Measurements from ENCODE around the gene SPATA32. TPM values are rescaled to one million over a fixed set of nuclear protein-coding genes. Genes with fewer than 3 reads are reported as not detected.

Gene SPATA32
- total RNA-seq, 1 donor from 2014 or later: not detected

DNA sequence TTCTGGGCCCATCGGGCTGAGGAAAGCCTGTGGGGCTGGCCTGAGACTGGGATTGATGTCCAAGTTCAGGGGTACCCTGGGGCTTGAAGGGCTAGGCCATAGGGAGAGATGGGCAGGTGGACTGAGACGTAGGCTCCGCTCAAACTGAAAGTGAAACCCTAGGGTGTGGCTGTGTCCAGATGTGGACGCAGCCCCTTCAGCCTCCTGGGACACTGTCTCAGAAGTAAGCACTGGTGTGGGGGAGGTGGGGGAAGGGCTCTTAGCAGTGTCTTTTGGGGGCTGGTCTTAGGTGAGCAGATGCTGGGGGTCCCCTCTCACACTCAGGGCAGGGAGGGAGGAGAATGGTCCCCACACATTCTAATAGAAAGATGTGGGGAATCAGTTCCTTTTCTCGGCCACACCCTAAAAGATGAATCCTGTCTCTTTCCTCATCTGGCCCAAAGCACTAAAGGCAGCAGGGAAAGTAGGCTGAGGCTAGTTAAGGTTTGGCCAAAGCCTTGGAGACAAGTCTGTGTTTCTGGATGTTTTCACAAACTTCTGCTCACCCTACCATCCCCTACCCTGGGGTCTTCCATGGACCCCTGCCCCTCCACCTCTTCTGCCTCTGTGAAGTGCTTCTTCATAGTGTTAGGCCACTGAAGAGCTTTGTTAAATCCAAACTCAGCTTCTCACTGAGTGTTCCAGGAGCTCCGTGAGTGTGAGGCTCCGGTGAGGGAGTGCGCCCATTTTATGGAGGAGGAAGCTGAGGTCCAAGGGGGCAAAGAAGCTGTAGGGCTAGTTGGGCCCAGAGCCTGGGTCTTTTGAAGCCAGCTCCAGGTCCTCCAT is 34.6 kb downstream of the SPATA32 start:
- no peak overlapping the region for H3K4me3 ChIP-seq (ENCODE audit: low read depth, low read length)
- DNase-seq (ENCODE audit: low read depth): no peak

DNA sequence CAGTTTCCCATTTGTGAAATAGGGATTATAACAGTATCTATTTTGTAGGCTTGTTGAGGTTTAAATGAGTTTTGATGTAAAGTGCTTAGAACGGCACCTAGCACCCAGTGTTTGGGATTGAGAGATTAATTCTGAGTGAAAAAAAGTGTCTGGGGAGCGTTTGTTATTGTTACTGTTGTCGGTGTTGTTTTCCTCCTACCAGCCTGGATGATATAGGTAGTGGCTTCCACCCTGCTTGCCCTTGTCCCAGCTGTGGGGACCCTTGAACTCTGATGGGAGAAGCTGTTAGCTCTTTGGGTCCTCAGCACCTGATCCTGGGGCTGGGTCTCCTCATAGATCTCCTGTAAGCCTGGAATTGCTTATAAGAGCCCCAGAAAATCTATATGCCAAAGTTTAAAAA is 35.3 kb downstream of the SPATA32 start:
- TF ChIP-seq, protein P1, sequence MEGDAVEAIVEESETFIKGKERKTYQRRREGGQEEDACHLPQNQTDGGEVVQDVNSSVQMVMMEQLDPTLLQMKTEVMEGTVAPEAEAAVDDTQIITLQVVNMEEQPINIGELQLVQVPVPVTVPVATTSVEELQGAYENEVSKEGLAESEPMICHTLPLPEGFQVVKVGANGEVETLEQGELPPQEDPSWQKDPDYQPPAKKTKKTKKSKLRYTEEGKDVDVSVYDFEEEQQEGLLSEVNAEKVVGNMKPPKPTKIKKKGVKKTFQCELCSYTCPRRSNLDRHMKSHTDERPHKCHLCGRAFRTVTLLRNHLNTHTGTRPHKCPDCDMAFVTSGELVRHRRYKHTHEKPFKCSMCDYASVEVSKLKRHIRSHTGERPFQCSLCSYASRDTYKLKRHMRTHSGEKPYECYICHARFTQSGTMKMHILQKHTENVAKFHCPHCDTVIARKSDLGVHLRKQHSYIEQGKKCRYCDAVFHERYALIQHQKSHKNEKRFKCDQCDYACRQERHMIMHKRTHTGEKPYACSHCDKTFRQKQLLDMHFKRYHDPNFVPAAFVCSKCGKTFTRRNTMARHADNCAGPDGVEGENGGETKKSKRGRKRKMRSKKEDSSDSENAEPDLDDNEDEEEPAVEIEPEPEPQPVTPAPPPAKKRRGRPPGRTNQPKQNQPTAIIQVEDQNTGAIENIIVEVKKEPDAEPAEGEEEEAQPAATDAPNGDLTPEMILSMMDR (conservative IDR thresholded peaks at IDR 0.05; ENCODE audit: low read depth, low read length): no peak
- no peak for DNase-seq (ENCODE audit: low read depth)
- no peak overlapping the region for H3K4me3 ChIP-seq (ENCODE audit: low read depth, low read length)

More for the DNA sequence above, 34.6 kb downstream of the SPATA32 start:
- TF ChIP-seq, protein P1 (conservative IDR thresholded peaks at IDR 0.05; ENCODE audit: low read depth, low read length): no peak

DNA sequence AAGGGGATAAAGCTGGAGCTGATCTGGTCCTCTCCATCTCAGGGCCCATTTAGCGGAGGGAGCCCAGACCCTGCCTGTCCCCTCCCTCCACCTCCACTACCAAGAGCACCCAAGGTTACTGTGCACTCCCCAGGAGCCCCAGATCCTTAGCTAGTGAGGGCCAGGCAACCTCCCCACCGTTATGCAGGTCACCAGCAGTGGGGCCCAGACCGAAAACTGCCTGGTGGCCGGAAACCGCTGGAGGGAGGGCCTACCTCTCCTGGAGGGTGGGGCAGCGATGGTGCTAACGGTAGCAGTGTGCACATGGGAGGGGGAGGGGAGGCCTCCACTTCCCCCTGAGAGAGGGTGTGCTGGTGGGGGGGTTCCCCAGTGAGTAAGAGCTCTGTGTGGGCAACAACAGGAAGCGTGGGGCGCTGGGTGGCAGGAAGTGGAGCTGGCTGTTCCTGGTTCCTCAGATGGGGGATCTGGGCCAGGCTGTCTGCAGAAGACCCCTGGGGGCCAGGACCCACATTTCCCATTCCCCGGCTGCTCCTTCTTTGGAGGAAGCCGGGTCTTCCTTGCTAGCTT is 35.8 kb downstream of the SPATA32 start:
- TF ChIP-seq, protein P1 (conservative IDR thresholded peaks at IDR 0.05; ENCODE audit: low read depth, low read length): no peak
- H3K4me3 ChIP-seq (ENCODE audit: low read depth, low read length): no peak overlapping the region
- no peak for DNase-seq (ENCODE audit: low read depth)

DNA sequence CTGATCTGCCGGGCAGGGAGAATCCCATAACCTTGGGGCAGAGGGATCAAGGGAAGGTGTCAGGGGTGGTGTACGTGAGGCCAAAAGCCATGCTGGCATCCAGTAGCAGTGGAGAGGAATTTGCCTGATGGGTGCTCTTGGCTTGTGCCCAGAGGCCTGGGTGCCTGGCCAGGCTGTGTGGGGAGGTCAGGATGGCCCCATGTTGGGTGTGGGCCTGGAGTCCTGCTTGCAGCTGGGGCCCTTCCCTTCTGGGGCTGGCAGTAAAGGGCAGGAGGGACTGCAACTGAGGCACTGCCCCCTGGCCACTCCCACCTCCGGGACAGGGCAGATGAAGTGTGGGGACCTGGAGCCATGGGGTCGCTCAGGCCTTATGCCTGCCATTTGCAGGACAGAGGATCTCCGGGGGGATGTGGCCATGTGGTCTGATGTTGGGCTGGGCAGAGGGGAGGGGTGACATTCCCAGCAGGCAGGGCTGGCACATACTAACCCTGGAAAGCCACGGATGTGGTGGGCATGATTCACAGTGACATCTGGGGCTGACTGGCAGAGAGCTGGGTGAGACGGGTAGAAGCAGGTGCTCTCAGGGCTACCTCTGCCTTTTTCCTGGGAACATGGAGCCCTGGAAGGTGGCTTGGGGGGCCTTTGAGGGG is 36.7 kb downstream of the SPATA32 start:
- no peak for DNase-seq (ENCODE audit: low read depth)
- TF ChIP-seq, protein P1 (conservative IDR thresholded peaks at IDR 0.05; ENCODE audit: low read depth, low read length): no peak
- no peak overlapping the region for H3K4me3 ChIP-seq (ENCODE audit: low read depth, low read length)

DNA sequence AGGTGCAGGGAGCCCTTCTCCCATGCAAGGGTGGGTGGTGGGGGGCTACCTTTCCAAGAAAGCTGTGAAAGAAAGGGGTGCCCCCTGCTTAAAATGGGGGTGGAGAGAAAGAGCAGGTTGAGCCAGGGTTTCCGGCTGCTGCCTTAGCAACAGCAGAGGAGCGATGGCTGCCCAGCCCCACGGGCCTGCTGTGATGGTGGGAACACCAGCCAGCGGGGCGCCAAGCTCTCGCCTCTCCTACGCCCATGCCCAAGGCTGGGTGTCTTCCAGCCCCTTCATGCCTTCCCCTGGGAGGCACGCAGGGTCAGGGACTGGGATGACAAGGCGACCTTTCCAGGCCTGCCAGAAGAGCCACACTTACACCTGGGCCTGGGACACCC is 37.2 kb downstream of the SPATA32 start:
- no peak overlapping the region for H3K4me3 ChIP-seq (ENCODE audit: low read depth, low read length)
- TF ChIP-seq, protein P1 (conservative IDR thresholded peaks at IDR 0.05; ENCODE audit: low read depth, low read length): no peak
- DNase-seq (ENCODE audit: low read depth): no peak

DNA sequence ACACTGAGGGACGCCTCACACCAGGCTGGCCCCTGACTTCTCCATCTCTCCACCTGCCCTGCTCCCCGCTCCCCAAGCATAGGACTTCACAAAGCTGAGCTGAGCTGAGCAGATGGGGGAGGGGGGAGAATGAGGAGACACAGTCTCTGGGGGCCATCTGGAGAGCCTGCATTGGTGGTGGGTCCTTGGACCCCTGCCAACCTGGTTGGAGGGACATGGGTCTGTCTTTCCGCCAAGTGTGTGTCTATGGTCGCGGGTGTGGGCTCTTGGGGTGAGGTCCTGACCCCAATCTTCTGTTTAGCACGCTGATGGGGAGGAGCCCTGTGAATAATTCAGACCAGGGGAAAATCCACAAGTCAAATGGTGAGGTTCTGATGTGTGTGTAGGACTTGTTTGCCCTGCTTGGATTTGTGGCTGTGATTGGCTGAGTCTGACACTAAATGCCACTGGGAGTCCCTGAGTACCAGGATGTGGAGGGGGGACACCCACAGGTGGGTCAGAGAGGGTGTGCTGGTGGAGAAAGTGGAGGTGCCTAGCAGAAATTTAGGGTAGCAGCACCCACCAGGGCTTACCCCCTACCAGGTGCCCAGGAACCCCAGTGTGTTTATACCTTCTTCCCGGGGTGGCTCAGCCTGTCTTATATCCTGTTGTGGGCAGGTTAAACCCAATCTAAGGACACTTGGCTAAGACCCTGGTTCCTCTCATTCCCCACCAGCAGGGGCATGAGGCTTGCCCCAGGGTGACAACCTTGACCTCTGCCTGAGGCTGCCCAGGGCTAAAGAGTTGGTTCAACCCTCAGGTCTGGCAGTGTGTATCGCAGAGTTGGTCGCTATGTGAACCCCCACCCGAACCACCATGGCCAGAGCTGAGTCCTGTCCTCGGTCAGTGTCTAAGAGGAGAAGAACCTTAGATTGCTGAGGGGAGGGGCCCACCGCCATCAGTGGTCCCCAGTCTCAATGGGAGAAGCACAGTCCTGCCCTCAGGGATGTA is 38.1 kb downstream of the SPATA32 start:
- TF ChIP-seq, protein P1 (conservative IDR thresholded peaks at IDR 0.05; ENCODE audit: low read depth, low read length): no peak
- DNase-seq (ENCODE audit: low read depth): no peak
- H3K4me3 ChIP-seq (ENCODE audit: low read depth, low read length): no peak overlapping the region
